RWPE1 (cell line): ENCODE measurements around the gene CGB8.
A peak's percentile ranks its signal among the peaks of the same experiment; 100 is the strongest.
"Not testable (repeated sequence)": the region's sequence is repeated elsewhere in the genome, so short reads cannot be mapped to it uniquely, and the experiment has no call there.

ENCODE experiments used
- CTCF ChIA-PET: fragments of 350-600 bp; sonication (Branson Sonifier 250); formaldehyde crosslinking; extraction: SDS; loops from one replicate; lab custom pipeline; 2021; lab: Yijun Ruan, JAX
- POLR2A ChIA-PET: fragments of 400-600 bp; formaldehyde crosslinking; extraction: SDS; loops from one replicate; lab custom pipeline; 2020; ENCODE audit warnings: antibody characterized with exemption; ENCODE audit not compliant: low non-redundant PET; lab: Yijun Ruan, JAX
- DNase-seq: peaks from one replicate; pipeline ENCODE4 v3.0.0; 2012; ENCODE audit warnings: low spot score
- H3K27ac ChIP-seq: fragments of 450-650 bp; 2 replicates; pipeline ENCODE4 v1.5.1; 2017
- CTCF ChIP-seq: fragments of 450-650 bp; conservative IDR thresholded peaks from 2 replicates; pipeline ENCODE4 v1.5.1; 2017; ENCODE audit warnings: low read depth, mild to moderate bottlenecking

Gene CGB8

GRCh38 chr19:49049011-49049410 is at the start of gene CGB8:
Gene CGB8, minus strand, starts transcription at chr19:49049111. Its CDS starts 372 bp downstream, at chr19:49048739.
- DNase-seq, POLR2A ChIA-PET, CTCF ChIA-PET: not testable (repeated sequence)
- peak within 1 kb of the TSS; percentile 71 for H3K27ac ChIP-seq

GRCh38 chr19:49097453-49098288 is 48.8 kb upstream of the CGB8 start:
- ChIA-PET CTCF (interaction anchor here (0.5 to 2.3 kb wide), 24 partner anchors 9 to 879 kb away, joined by 3 to 16 read pairs (median 4); partner anchors contain the start of genes HRC, LIN7B, PPFIA3 and TRPM4), POLR2A (no interaction called here)
- peak; percentile 59 for DNase-seq
- H3K27ac ChIP-seq = peak overlapping the region; percentile 9
- TF ChIP-seq CTCF = peak; percentile 94

GRCh38 chr19:49094505-49095482 is 45.9 kb upstream of the CGB8 start:
- H3K27ac ChIP-seq = peak overlapping the region; percentile 45
- CTCF ChIA-PET = interaction anchor here (0.6 kb wide), 2 partner anchors 76 to 130 kb away, joined by 3 read pairs; no protein-coding TSS in a partner anchor
- no peak for TF ChIP-seq CTCF
- POLR2A ChIA-PET = no interaction called here
- no peak for DNase-seq

GRCh38 chr19:49092686-49093085 is 43.8 kb upstream of the CGB8 start:
- no peak for DNase-seq
- ChIA-PET POLR2A (no interaction called here), CTCF (no interaction called here)
- H3K27ac ChIP-seq = peak overlapping the region; percentile 18; the same call in 1 of the 2 replicates
- no peak for TF ChIP-seq CTCF

GRCh38 chr19:49091391-49092038 is 42.6 kb upstream of the CGB8 start:
- DNase-seq = no peak

GRCh38 chr19:49086296-49086695 is 37.4 kb upstream of the CGB8 start:
- H3K27ac ChIP-seq = peak overlapping the region; percentile 84
- POLR2A ChIA-PET = no interaction called here
- CTCF ChIA-PET = interaction anchor here (3.0 kb wide), 1 partner anchor 11 kb away, joined by 16 read pairs; no protein-coding TSS in a partner anchor
- no peak for TF ChIP-seq CTCF
- DNase-seq = no peak

More at GRCh38 chr19:49091391-49092038, 42.6 kb upstream of the CGB8 start:
- POLR2A ChIA-PET = no interaction called here
- H3K27ac ChIP-seq = no peak overlapping the region
- TF ChIP-seq CTCF = no peak
- CTCF ChIA-PET = no interaction called here
